ENCODE measurements around the gene SOBP. TPM values are rescaled to one million over a fixed set of nuclear protein-coding genes. Genes with fewer than 3 reads are reported as not detected.

Gene SOBP
- total RNA-seq, 1 donor from 2014 or later = 16.1 TPM

- Mint-ChIP-seq H3K27ac (ENCODE audit: unreplicated experiment) (no peak overlapping the region), H3K9me3 (ENCODE audit: unreplicated experiment) (peaks cover 4% of the 10 kb centered on the region), H3K36me3 (ENCODE audit: unreplicated experiment) (peaks cover 10% of the 10 kb centered on the region), H3K27me3 (ENCODE audit: unreplicated experiment) (no peaks in the 10 kb centered on the region), H3K4me1 (ENCODE audit: low read depth, unreplicated experiment) (peaks cover 28% of the 10 kb centered on the region), H3K4me3 (ENCODE audit: unreplicated experiment) (no peak overlapping the region)
- DNase-seq = no peak
- TF ChIP-seq CTCF (IDR thresholded peaks at IDR 0.05; ENCODE audit: partially characterized antibody, unreplicated experiment) = no peak
Measured at GRCh38 chr6:107656401-107656800, 166.5 kb downstream of the SOBP start.

GRCh38 chr6:107656883-107657282 lies 167.0 kb downstream of the SOBP start:
- H3K27ac Mint-ChIP-seq (ENCODE audit: unreplicated experiment) = no peak overlapping the region
- no peak for TF ChIP-seq CTCF (IDR thresholded peaks at IDR 0.05; ENCODE audit: partially characterized antibody, unreplicated experiment)
- DNase-seq = no peak
- peaks cover 28% of the 10 kb centered on the region for H3K4me1 Mint-ChIP-seq (ENCODE audit: low read depth, unreplicated experiment)
- peaks cover 4% of the 10 kb centered on the region for H3K9me3 Mint-ChIP-seq (ENCODE audit: unreplicated experiment)
- H3K27me3 Mint-ChIP-seq (ENCODE audit: unreplicated experiment) = no peaks in the 10 kb centered on the region
- H3K36me3 Mint-ChIP-seq (ENCODE audit: unreplicated experiment) = peaks cover 6% of the 10 kb centered on the region
- no peak overlapping the region for H3K4me3 Mint-ChIP-seq (ENCODE audit: unreplicated experiment)

- peaks cover 4% of the 10 kb centered on the region for H3K9me3 Mint-ChIP-seq (ENCODE audit: unreplicated experiment)
- no peak overlapping the region for H3K4me3 Mint-ChIP-seq (ENCODE audit: unreplicated experiment)
Measured at GRCh38 chr6:107657373-107657754, 167.4 kb downstream of the SOBP start.

GRCh38 chr6:107657755-107658461 lies 168.0 kb downstream of the SOBP start:
- H3K36me3 Mint-ChIP-seq (ENCODE audit: unreplicated experiment) = no peaks in the 10 kb centered on the region
- peak; percentile 13 for TF ChIP-seq CTCF (IDR thresholded peaks at IDR 0.05; ENCODE audit: partially characterized antibody, unreplicated experiment)
- H3K9me3 Mint-ChIP-seq (ENCODE audit: unreplicated experiment) = peaks cover 4% of the 10 kb centered on the region
- no peak for DNase-seq
- H3K4me3 Mint-ChIP-seq (ENCODE audit: unreplicated experiment) = no peak overlapping the region
- H3K27me3 Mint-ChIP-seq (ENCODE audit: unreplicated experiment) = peaks cover 3% of the 10 kb centered on the region
- H3K27ac Mint-ChIP-seq (ENCODE audit: unreplicated experiment) = no peak overlapping the region
- H3K4me1 Mint-ChIP-seq (ENCODE audit: low read depth, unreplicated experiment) = peaks cover 34% of the 10 kb centered on the region

More at GRCh38 chr6:107657373-107657754, 167.4 kb downstream of the SOBP start:
- H3K27me3 Mint-ChIP-seq (ENCODE audit: unreplicated experiment) = peaks cover 3% of the 10 kb centered on the region
- no peak for TF ChIP-seq CTCF (IDR thresholded peaks at IDR 0.05; ENCODE audit: partially characterized antibody, unreplicated experiment)
- peaks cover 29% of the 10 kb centered on the region for H3K4me1 Mint-ChIP-seq (ENCODE audit: low read depth, unreplicated experiment)
- peaks cover 1% of the 10 kb centered on the region for H3K36me3 Mint-ChIP-seq (ENCODE audit: unreplicated experiment)
- no peak overlapping the region for H3K27ac Mint-ChIP-seq (ENCODE audit: unreplicated experiment)
- DNase-seq = no peak
